ENCODE measurements around the gene ATP8B1. TPM values are rescaled to one million over a fixed set of nuclear protein-coding genes. Genes with fewer than 3 reads are reported as not detected.

The ATP8B1 gene
- total RNA-seq, 4 donors from 2014 or later = 97.3 to 115 (median 103) TPM

- Histone ChIP-seq H3K27ac (no peak overlapping the region), H3K9me3 (no peaks in the 10 kb centered on the region), H3K4me3 (no peak overlapping the region), H3K4me1 (no peaks in the 10 kb centered on the region), H3K36me3 (no peaks in the 10 kb centered on the region), H3K27me3 (no peaks in the 10 kb centered on the region)
- DNase-seq = no peak
- TF ChIP-seq POLR2A (IDR thresholded peaks at IDR 0.05) = no peak
- no peak for TF ChIP-seq CTCF (IDR thresholded peaks at IDR 0.05)
These were observed 162.4 kb downstream of the ATP8B1 start for GRCh38 chr18:57640749-57641148.

- H3K9me3 ChIP-seq = no peaks in the 10 kb centered on the region
- no peak overlapping the region for H3K27ac ChIP-seq
- H3K4me1 ChIP-seq = no peaks in the 10 kb centered on the region
- H3K27me3 ChIP-seq = no peaks in the 10 kb centered on the region
- H3K36me3 ChIP-seq = no peaks in the 10 kb centered on the region
- no peak for DNase-seq
- no peak for TF ChIP-seq POLR2A (IDR thresholded peaks at IDR 0.05)
- no peak for TF ChIP-seq CTCF (IDR thresholded peaks at IDR 0.05)
- no peak overlapping the region for H3K4me3 ChIP-seq
These were observed 162.9 kb downstream of the ATP8B1 start for GRCh38 chr18:57640236-57640635.

- no peak for DNase-seq
- no peak for TF ChIP-seq POLR2A (IDR thresholded peaks at IDR 0.05)
- no peak for TF ChIP-seq CTCF (IDR thresholded peaks at IDR 0.05)
- Histone ChIP-seq H3K36me3 (no peaks in the 10 kb centered on the region), H3K27ac (no peak overlapping the region), H3K27me3 (no peaks in the 10 kb centered on the region), H3K4me3 (no peak overlapping the region), H3K9me3 (no peaks in the 10 kb centered on the region), H3K4me1 (peaks cover 0 to 9% (median 3%) of the 10 kb centered on the region in 4 donors)
These were observed 167.9 kb downstream of the ATP8B1 start for GRCh38 chr18:57635003-57635822.

- H3K27me3 ChIP-seq = no peaks in the 10 kb centered on the region
- H3K36me3 ChIP-seq = no peaks in the 10 kb centered on the region
- no peaks in the 10 kb centered on the region for H3K9me3 ChIP-seq
- TF ChIP-seq POLR2A (IDR thresholded peaks at IDR 0.05) (no peak), CTCF (IDR thresholded peaks at IDR 0.05) (no peak)
- no peak overlapping the region for H3K4me3 ChIP-seq
- peaks cover 0 to 9% (median 3%) of the 10 kb centered on the region in 4 donors for H3K4me1 ChIP-seq
- DNase-seq = no peak
- H3K27ac ChIP-seq = peak overlapping the region in 1 of 4 donors; percentile 77
These were observed 171.4 kb downstream of the ATP8B1 start for GRCh38 chr18:57631697-57632096.

- peaks cover 0 to 9% (median 3%) of the 10 kb centered on the region in 4 donors for H3K4me1 ChIP-seq
- TF ChIP-seq POLR2A (IDR thresholded peaks at IDR 0.05) (no peak), CTCF (IDR thresholded peaks at IDR 0.05) (no peak)
- no peak for DNase-seq
These were observed 172.1 kb downstream of the ATP8B1 start for GRCh38 chr18:57630754-57631595.

More at GRCh38 chr18:57630754-57631595, 172.1 kb downstream of the ATP8B1 start:
- Histone ChIP-seq H3K36me3 (no peaks in the 10 kb centered on the region), H3K27me3 (no peaks in the 10 kb centered on the region), H3K27ac (peak overlapping the region; percentile 64 to 79 (median 74)), H3K9me3 (no peaks in the 10 kb centered on the region), H3K4me3 (peak overlapping the region; percentile 42 to 68 (median 59))
